Endodermal cell (in vitro differentiated cells): Measurements from ENCODE around the gene FAM53A. TPM values are rescaled to one million over a fixed set of nuclear protein-coding genes. Genes with fewer than 3 reads are reported as not detected.
A peak's percentile ranks its signal among the peaks of the same experiment; 100 is the strongest.

Experiments
- DNase-seq: peaks from one replicate; pipeline ENCODE4 v3.0.0-alpha.2; 2017
- H3K27ac ChIP-seq: 2 replicates; pipeline ENCODE4 v1.5.1; 2013; ENCODE audit warnings: mild to moderate bottlenecking, low read depth, low read length, moderate library complexity
- H3K27me3 ChIP-seq: 2 replicates; pipeline ENCODE4 v1.6.1; 2013; ENCODE audit warnings: mild to moderate bottlenecking, low read length, moderate library complexity; ENCODE audit not compliant: insufficient read depth, control insufficient read depth, poor library complexity, severe bottlenecking
- H3K36me3 ChIP-seq: 2 replicates; pipeline ENCODE4 v1.7.0; 2013; ENCODE audit warnings: mild to moderate bottlenecking, low read length, moderate library complexity; ENCODE audit not compliant: control insufficient read depth, insufficient read depth
- H3K4me1 ChIP-seq: one replicate; pipeline ENCODE4 v1.7.0; 2013; ENCODE audit warnings: low read length; ENCODE audit not compliant: control insufficient read depth, insufficient read depth
- H3K4me3 ChIP-seq: 2 replicates; pipeline ENCODE4 v1.5.1; 2013; ENCODE audit warnings: mild to moderate bottlenecking, low read length, moderate library complexity
- H3K9ac ChIP-seq: 2 replicates; pipeline ENCODE4 v1.6.1; 2013; ENCODE audit warnings: mild to moderate bottlenecking, low read length, moderate library complexity; ENCODE audit not compliant: poor library complexity, severe bottlenecking; ENCODE audit errors: extremely low read depth
- H3K9me3 ChIP-seq: 2 replicates; pipeline ENCODE4 v1.6.1; 2013; ENCODE audit warnings: mild to moderate bottlenecking, low read length, moderate library complexity; ENCODE audit not compliant: control insufficient read depth
- H3K27ac Mint-ChIP-seq: 2 replicates; pipeline ENCODE4 v1.8.0; 2020; ENCODE audit warnings: mixed read lengths
- H3K27me3 Mint-ChIP-seq: 2 replicates; pipeline ENCODE4 v1.8.0; 2021; ENCODE audit warnings: mild to moderate bottlenecking, mixed read lengths; ENCODE audit not compliant: insufficient read depth
- H3K36me3 Mint-ChIP-seq: 2 replicates; pipeline ENCODE4 v1.8.0; 2020; ENCODE audit warnings: low read depth, mixed read lengths
- H3K4me1 Mint-ChIP-seq: 2 replicates; pipeline ENCODE4 v1.8.0; 2020; ENCODE audit warnings: mixed read lengths
- H3K4me3 Mint-ChIP-seq: 2 replicates; pipeline ENCODE4 v1.8.0; 2020; ENCODE audit warnings: mild to moderate bottlenecking, moderate library complexity, mixed read lengths
- H3K9me3 Mint-ChIP-seq: 2 replicates; pipeline ENCODE4 v1.8.0; 2020; ENCODE audit warnings: mild to moderate bottlenecking, mixed read lengths
- CTCF ChIP-seq: fragments of 200-600 bp; sonication (generic); conservative IDR thresholded peaks from 2 replicates; pipeline ENCODE4 v1.5.0; 2021; ENCODE audit warnings: antibody characterized with exemption, mild to moderate bottlenecking
- WGBS, 2 experiments: methylation state at CpG; one replicate each; pipeline versions ENCODE4 v1.1.5 to v1.1.7; 2013; ENCODE audit warnings: missing lambda C conversion rate in 2 of 2, mixed read lengths in 1 of 2; ENCODE audit not compliant: insufficient coverage in 1 of 2, insufficient read length in 1 of 2; 5-methylcytosine and 5-hydroxymethylcytosine counted together
- total RNA-seq, 2 donors: library from RNA; stranded (reverse); fragmentation: NEBNext Ultra II Directional in 1 of 2; extraction: Animal tissue kit (Norgen Biotek cat#: 25700) in 1 of 2; gene quantifications; 2 replicates in 1 of 2; 3 replicates in 1 of 2; pipeline ENCODE4 v1.2.1, GENCODE V29; 2021

Gene FAM53A
- total RNA-seq, 2 donors from 2014 or later: 3.7 to 4.9 TPM

GRCh38 chr4:1628892-1629698, 55.0 kb downstream of the FAM53A start:
- Histone ChIP-seq H3K9ac (no peak overlapping the region), H3K4me3 (no peak overlapping the region), H3K4me1 (no peaks in the 10 kb centered on the region), H3K27me3 (no peaks in the 10 kb centered on the region), H3K27ac (no peak overlapping the region), H3K36me3 (no peaks in the 10 kb centered on the region), H3K9me3 (no peaks in the 10 kb centered on the region)
- peak; percentile 98 for TF ChIP-seq CTCF
- Mint-ChIP-seq H3K27ac (no peak overlapping the region), H3K36me3 (no peaks in the 10 kb centered on the region), H3K4me1 (no peaks in the 10 kb centered on the region), H3K4me3 (no peak overlapping the region), H3K9me3 (peaks cover 10% of the 10 kb centered on the region), H3K27me3 (no peaks in the 10 kb centered on the region)
- 53 to 58% methylated on average over 10 to 25 of the region's 25 CpGs for WGBS, 2 experiments
- DNase-seq: peak; percentile 93

GRCh38 chr4:1627417-1628313, 56.4 kb downstream of the FAM53A start:
- TF ChIP-seq CTCF: no peak
- Mint-ChIP-seq H3K4me3 (no peak overlapping the region), H3K36me3 (no peaks in the 10 kb centered on the region), H3K27ac (no peak overlapping the region), H3K27me3 (no peaks in the 10 kb centered on the region), H3K9me3 (peaks cover 11% of the 10 kb centered on the region), H3K4me1 (no peaks in the 10 kb centered on the region)
- H3K36me3 ChIP-seq: no peaks in the 10 kb centered on the region
- H3K4me3 ChIP-seq: no peak overlapping the region
- no peak overlapping the region for H3K9ac ChIP-seq
- H3K9me3 ChIP-seq: no peaks in the 10 kb centered on the region
- no peak for DNase-seq
- H3K27ac ChIP-seq: no peak overlapping the region
- 88 to 96% methylated on average over 5 to 8 of the region's 16 CpGs for WGBS, 2 experiments
- no peaks in the 10 kb centered on the region for H3K27me3 ChIP-seq
- H3K4me1 ChIP-seq: no peaks in the 10 kb centered on the region

- H3K27me3 ChIP-seq: no peaks in the 10 kb centered on the region
- H3K9ac ChIP-seq: no peak overlapping the region
- Mint-ChIP-seq H3K27me3 (no peaks in the 10 kb centered on the region), H3K27ac (no peak overlapping the region), H3K4me3 (no peak overlapping the region), H3K4me1 (no peaks in the 10 kb centered on the region), H3K9me3 (peaks cover 11% of the 10 kb centered on the region), H3K36me3 (no peaks in the 10 kb centered on the region)
- no peak overlapping the region for H3K4me3 ChIP-seq
- H3K36me3 ChIP-seq: no peaks in the 10 kb centered on the region
- no peak for TF ChIP-seq CTCF
- no peaks in the 10 kb centered on the region for H3K4me1 ChIP-seq
- H3K27ac ChIP-seq: no peak overlapping the region
- no peaks in the 10 kb centered on the region for H3K9me3 ChIP-seq
- DNase-seq: no peak
- 90 to 100% methylated on average over 5 to 9 of the region's 9 CpGs for WGBS, 2 experiments
These were observed 57.2 kb downstream of the FAM53A start for GRCh38 chr4:1626941-1627340.
